Erythroblast (primary cell): ENCODE measurements around the gene CMKLR1.

ENCODE experiments used
- GATA1 ChIP-seq: IDR thresholded peaks from 2 replicates; pipeline ENCODE4 v1.6.1; 2011; ENCODE audit warnings: low read depth, mild to moderate bottlenecking, control low read depth, low read length, moderate library complexity
- POLR2A ChIP-seq: IDR thresholded peaks from 2 replicates; pipeline ENCODE4 v1.6.1; 2011; ENCODE audit warnings: mild to moderate bottlenecking, low read length

- TF ChIP-seq POLR2A (no peak), GATA1 (no peak)
Measured at GRCh38 chr12:108328420-108328819, 10.7 kb downstream of the CMKLR1 start.
